Activated CD4-positive, alpha-beta T cell treated with anti-CD3 and anti-CD28 coated beads for 1 hour (primary cell): ENCODE results near the gene GNL1.
"Not testable (repeated sequence)": the region's sequence is repeated elsewhere in the genome, so short reads cannot be mapped to it uniquely, and the experiment has no call there.

ENCODE experiments used
- DNase-seq: peaks from one replicate; pipeline ENCODE4 v3.0.0-alpha.2; 2020

Gene GNL1

GRCh38 chr6:30568245-30568644 lies 12.0 kb upstream of the GNL1 start:
- DNase-seq, result no peak

GRCh38 chr6:30565772-30566171 lies 9.5 kb upstream of the GNL1 start:
- DNase-seq, result no peak

GRCh38 chr6:30564114-30564513 lies 7.8 kb upstream of the GNL1 start:
- no peak for DNase-seq

- DNase-seq, result no peak
Measured at GRCh38 chr6:30562470-30563425, 6.5 kb upstream of the GNL1 start.

- no peak for DNase-seq
Measured at GRCh38 chr6:30560930-30561329, 4.6 kb upstream of the GNL1 start.

- peak; percentile 40 for DNase-seq
Measured at GRCh38 chr6:30557683-30557981, 1.3 kb upstream of the GNL1 start.

GRCh38 chr6:30556906-30557682 lies 805 bp upstream of the GNL1 start, which contains the start of gene PRR3:
TSS of gene PRR3 (plus strand) at chr6:30557295. CDS start at chr6:30557345, 50 bp downstream.
- DNase-seq, result peak; percentile 71

GRCh38 chr6:30555816-30556065 lies 548 bp downstream of the GNL1 start:
- DNase-seq, result no peak

GRCh38 chr6:30554962-30555815 lies 1.1 kb downstream of the GNL1 start:
- no peak for DNase-seq

GRCh38 chr6:30554404-30554803 lies 1.9 kb downstream of the GNL1 start:
- no peak for DNase-seq

- DNase-seq, result no peak
Measured at GRCh38 chr6:30548375-30548774, 7.9 kb downstream of the GNL1 start.

GRCh38 chr6:30547454-30547853 lies 8.8 kb downstream of the GNL1 start:
- DNase-seq, result no peak

GRCh38 chr6:30544666-30545272 lies 11.5 kb downstream of the GNL1 start:
- DNase-seq, result no peak

- no peak for DNase-seq
Measured at GRCh38 chr6:30543821-30544220, 12.5 kb downstream of the GNL1 start.

GRCh38 chr6:30542915-30543314 lies 13.4 kb downstream of the GNL1 start:
- no peak for DNase-seq

GRCh38 chr6:30542404-30542725 lies 13.9 kb downstream of the GNL1 start:
- DNase-seq, result no peak

- peak; percentile 70 for DNase-seq
Measured at GRCh38 chr6:30541515-30542403, 14.5 kb downstream of the GNL1 start.

GRCh38 chr6:30537931-30538330 lies 18.4 kb downstream of the GNL1 start:
- DNase-seq, result no peak

- DNase-seq, result no peak
Measured at GRCh38 chr6:30533460-30534294, 22.6 kb downstream of the GNL1 start.

- no peak for DNase-seq
Measured at GRCh38 chr6:30530014-30530413, 26.3 kb downstream of the GNL1 start.

GRCh38 chr6:30529349-30529875 lies 26.9 kb downstream of the GNL1 start:
- DNase-seq, result not testable (repeated sequence)
